HG02970 (cell line): ENCODE results near the gene PF4V1.

Experiments
- ATAC-seq: cut with Tn5 transposase; IDR thresholded peaks from one replicate; pipeline ENCODE4 v1.9.1; 2021; ENCODE audit warnings: mild to moderate bottlenecking, moderate library complexity, moderate number of reproducible peaks; ENCODE audit not compliant: unreplicated experiment, low FRiP score

PF4V1 gene

DNA sequence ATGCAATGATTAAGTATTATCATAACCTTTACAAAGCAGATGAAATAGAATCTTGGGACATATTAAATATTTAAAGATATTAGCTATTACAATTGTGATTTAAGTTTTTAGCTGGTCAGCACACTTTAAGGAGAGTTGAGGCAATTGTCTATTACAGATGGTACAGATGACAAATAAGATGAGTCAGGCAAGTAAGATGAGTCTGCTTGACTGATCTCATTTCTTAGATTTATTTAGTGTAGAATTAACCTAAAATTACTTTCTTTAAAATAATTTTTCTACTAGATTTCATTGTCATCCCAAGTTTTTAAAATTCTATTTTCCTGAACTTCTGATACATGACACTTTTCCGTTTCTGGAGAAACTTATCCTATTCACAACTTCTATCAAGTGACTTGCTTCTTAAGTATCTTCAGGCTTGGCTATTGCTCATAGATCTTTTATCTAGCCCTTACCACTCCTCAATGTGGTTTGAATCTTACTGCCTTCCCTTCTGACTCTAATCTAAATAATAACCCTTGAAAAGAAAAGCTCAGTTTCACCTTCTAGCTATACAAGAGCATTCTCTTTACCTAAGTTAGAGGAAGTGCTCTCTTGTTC lies 49.0 kb downstream of the PF4V1 start:
- no peak for ATAC-seq

DNA sequence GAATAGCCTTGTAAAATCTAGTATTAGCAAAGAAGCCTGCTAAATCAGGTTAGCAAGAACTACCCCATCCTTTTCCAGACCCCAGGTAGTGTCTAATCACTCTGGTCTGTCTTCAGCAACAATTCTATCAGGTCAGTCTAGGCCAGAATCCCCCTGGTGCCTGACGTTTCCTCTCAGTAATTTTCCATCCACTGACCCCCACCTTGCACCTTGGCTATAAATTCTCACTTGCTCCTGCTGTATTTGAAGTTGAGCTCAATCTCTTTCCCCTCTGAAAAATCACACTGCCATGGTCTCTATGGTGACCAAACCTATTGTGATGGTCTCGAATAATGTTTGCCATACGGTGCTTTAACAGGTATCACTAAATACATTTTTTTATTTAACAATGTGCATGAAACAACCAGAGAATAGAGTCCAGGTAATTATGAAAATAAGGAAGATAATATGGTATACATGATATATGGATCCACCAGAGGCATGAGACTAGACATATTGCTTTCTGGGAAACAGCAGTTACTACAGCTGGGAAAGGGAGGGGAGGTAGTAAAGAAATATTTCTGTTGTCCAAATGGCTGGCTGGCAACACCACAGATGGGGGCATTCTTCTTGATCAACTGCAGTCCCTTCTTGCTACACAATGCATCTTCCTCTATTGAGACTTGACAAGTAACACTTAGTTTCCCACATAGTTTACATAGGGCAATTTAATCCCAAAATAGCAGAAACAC lies 49.9 kb downstream of the PF4V1 start:
- ATAC-seq: no peak
